NT2/D1 (cell line): ENCODE data around the gene SLC2A10.

Experiments
- YY1 ChIP-seq: IDR thresholded peaks from 2 replicates; pipeline ENCODE4 v1.6.1; 2011; ENCODE audit not compliant: insufficient read length, insufficient read depth
- ZNF274 ChIP-seq: IDR thresholded peaks from 2 replicates; pipeline ENCODE4 v1.6.1; 2011; ENCODE audit warnings: mild to moderate bottlenecking, low read depth, low read length

GRCh38 chr20:46688151-46689081 lies 21.0 kb upstream of the SLC2A10 start:
- TF ChIP-seq ZNF274 (no peak), YY1 (no peak)
